HG02642 (cell line): ENCODE measurements around the gene CSRNP3.
"Not testable (repeated sequence)": the region's sequence is repeated elsewhere in the genome, so short reads cannot be mapped to it uniquely, and the experiment has no call there.

Experiments
- ATAC-seq: cut with Tn5 transposase; IDR thresholded peaks from one replicate; pipeline ENCODE4 v1.9.1; 2021; ENCODE audit warnings: mild to moderate bottlenecking; ENCODE audit not compliant: unreplicated experiment, poor library complexity

The CSRNP3 gene

DNA sequence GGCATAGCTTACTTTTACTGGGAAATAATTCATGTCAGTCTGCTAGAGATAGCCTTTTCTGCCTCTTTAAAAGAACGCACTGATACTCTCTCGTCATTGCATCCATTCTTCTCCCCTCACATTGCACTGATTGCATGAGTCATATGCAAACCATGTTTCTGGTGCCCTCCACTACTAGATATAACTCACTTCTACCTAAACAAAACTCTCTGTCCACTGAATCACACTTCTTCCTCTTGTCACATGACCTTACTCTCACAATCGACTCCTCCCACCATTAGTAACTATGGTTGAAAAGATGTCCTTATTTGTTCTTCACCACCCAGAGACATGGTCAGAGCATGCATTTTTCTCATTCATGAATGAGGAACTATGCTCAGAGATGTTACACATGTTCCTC, 158.0 kb downstream of the CSRNP3 start:
- no peak for ATAC-seq

DNA sequence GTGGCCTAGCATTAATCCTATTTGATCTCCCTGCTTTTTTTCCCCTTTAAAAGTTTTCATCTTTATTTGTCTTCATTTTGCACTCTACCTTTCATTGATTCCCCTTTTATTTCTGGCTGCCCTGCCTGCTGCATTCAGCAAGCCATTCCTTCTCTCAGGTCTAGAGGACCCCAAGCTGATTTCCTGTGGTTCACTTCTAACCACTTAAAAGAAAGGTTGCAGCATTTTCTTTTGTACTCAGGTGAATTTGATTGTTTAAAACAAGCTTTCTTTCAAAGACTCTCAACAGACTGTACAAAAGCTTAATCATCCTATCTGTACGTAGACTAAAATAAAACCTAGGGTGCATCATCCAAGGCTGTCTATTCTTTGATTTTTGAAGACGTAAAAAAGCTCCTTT, 160.3 kb downstream of the CSRNP3 start:
- no peak for ATAC-seq

DNA sequence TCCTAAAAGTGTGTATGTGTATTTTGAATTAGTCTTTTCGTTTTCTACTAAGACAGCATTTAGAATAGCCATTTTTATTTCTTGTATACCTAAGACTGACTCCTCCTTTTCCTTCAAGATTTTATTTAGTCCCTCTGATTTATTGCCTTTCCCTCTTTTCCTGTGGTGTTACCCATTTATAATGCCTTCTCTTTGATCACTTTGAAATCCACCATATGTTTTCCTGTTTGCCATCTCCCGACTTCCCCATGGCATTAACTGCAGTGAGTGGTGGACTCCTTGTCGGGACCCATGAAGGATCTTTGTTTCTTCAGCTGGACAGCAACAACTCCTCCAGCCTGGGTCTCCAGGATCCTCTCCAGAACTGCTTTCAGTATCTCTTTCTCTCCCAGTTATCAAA, 160.7 kb downstream of the CSRNP3 start:
- no peak for ATAC-seq

DNA sequence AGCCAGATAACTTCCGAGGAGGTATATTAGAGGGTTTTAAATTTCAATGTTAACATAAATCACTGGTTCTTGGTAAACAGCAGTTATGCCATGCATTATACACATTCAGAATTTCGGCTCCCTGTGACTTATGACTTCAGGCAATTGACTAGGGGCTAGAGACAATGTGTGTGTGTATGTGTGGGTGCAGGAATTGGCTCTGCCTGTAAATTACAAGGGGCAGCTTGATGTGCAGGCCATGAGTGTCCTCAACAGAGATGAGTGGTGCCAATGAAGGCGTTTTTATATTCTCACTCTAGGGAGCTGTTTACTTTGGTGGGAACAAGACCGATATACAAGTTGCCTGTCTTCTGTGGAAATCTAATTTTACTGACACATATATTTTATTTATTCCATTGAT, 161.6 kb downstream of the CSRNP3 start:
- ATAC-seq = no peak

DNA sequence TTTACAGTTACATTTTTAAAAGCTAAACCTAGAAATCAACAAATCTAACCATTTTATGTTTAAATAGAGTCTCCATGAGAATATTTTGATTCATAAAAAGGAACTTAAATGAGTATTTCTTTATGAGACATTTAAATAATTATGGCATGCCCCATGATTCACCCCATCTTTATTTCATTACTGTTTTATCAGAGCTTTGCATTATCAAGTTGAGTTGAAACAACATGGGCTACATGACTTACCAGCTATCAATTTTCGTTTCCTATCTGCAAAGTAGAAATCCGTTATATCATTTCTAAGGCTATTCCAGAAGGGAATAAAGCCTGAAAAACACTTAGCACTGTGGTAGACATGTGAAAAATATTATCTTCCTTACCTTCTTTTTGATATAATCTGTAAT, 163.1 kb downstream of the CSRNP3 start:
- ATAC-seq = no peak

DNA sequence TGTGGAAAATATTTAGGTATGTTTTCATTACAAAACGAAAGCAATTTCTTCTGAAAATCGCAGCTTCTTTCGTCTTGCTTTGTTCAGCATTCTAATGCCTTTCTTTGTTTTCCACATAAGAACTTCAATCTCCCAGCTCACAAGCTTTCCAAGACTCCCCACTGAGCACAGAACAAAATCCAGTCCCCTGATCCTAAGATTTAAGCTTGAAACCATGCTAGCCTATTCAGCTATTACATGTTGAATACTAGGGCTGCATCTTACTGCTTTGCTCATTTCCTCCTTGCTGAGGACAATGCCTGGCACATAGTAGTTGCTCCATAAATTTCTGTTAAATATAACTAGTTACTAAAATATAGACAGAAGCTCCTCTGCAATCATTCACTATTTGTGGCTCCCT, 163.9 kb downstream of the CSRNP3 start:
- no peak for ATAC-seq

DNA sequence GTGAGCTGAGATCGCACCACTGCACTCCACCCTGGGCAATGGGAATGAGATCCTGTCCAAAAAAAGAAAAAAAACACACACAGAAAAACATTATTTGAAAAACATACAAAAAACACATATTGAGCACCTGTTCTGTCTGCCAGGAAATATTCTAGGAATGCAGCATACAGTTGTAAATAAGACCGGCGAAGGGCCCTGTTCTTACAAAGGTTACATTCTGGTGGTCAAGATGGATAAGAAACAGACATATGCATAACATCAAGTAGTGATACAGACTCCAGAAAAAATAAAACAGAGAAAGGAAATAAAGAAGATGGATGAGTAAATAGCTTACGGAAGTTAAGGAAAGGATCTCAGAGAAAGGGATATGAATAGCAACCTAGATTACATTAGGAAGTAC, 164.8 kb downstream of the CSRNP3 start:
- no peak for ATAC-seq

DNA sequence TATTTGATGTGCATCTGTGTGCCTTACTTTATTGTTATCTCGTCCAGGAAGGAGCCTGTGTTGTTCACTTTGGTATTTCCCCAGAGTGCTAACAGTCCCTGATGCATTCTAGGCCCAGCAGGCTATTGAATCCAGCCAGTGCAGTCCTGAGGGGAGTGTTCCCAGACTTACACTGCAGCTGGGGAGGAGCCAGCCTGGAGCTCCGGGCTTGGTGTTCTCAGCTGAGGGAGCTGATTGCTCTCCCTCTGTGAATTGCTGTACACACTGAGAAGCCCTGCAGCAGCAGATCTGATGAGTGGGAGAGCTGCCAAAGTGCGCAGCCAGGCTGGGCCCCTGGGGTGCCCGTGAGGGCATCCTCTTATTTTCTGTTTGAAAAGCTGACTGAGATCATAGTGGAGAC, 165.4 kb downstream of the CSRNP3 start:
- ATAC-seq = no peak

DNA sequence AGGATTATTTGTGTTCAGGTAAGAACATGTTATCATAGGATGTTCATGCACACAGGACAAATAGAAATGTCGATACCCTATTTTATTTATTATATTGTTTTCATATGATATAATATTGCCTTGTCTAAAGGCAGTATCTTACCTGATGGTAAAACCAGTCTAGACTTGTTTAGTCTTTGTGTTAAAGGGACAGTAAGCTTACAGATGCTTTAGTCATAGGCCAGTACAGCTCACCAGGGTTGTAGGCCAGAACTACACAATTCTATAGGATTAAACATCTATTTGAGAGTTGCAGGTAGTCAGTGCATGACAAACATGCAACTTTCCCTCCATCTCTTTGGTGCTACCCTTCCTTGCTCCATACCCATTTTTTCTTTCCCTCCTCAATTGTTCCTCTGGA, 166.0 kb downstream of the CSRNP3 start:
- ATAC-seq = no peak

DNA sequence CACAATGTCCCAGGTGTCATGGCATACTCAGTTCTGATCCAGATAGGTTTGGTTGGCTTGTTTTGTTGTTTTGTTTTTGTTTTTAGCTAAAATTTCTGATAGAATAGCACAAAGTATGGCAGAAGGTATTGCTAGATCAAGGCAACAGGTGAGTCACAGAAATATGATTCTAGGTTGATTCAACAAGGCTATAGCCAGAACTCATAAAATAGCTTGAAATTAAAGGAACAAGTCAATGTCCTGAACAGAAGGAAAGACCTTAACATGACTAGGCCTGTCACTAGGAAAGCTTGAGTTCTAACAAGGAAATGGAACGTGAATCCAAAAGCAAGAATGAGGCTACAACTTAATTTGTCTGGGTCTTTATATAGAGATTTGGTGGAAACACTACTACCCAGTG, 167.5 kb downstream of the CSRNP3 start:
- ATAC-seq = no peak

DNA sequence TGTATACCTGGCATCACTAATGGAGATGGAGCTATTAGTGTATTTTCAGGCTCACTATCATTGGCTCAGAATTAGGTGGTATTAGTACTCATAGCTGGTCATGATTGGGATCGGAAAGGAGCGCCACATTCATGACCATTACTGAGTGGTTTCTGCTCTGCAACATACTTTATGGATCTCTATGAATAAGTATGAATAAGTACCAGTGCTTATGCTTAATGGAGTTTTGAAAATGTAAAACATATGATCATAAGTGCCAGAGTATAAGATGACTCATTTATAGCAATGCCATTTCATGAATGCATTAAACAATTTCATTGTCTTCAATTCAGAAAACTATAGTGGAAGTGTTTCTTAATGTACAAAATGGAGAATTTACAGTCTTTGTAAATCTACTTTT, 167.9 kb downstream of the CSRNP3 start:
- ATAC-seq = no peak

DNA sequence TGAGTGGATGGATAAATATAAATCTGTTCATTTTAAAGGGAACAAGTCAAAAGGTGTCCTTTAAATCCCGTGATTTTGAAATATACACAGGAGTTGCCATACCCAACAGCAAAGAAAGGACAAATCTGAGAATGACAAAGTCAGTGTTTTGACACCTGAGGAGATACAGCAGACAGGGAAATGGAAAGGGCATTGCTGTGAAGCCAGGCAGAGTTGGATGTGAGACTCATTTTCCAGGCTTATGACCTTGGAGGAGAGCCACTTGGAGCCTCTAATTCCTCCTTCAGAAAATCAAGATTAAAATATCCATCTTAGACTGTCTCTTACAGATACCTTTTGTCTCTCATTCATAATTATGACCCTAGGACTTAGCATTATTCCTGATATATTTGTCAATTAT, 170.0 kb downstream of the CSRNP3 start:
- ATAC-seq = no peak

DNA sequence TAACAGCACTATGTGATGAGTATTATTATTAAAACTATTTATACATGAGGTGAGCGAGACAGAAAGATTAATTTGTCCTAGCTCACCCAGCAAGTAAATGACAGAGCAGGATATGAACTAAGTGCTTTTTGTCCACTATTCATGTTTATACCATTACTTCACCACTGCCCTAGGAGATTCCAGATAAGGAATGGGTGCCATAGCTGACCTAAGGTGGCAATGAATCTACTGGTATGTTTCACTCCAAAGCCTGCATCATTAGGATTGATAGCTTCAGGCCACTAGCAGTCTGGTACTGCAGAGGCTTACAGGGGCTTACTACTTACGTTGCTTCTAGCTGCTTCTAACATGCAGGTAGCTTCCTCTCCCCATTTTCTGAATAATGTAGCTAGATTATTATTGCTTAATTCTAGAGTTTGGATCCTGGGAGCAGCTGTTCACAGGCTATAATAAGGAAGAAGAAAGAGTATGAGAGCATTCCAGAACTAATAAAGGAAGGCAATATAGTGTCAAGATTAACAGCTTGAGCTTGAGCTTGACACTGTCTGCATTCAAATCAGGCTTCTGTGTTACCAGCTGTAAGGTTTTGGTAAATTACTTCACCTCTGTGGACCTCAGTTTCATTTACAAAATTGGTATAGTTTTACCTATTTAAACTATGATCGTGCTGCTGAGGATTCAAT, 170.9 kb downstream of the CSRNP3 start:
- no peak for ATAC-seq

DNA sequence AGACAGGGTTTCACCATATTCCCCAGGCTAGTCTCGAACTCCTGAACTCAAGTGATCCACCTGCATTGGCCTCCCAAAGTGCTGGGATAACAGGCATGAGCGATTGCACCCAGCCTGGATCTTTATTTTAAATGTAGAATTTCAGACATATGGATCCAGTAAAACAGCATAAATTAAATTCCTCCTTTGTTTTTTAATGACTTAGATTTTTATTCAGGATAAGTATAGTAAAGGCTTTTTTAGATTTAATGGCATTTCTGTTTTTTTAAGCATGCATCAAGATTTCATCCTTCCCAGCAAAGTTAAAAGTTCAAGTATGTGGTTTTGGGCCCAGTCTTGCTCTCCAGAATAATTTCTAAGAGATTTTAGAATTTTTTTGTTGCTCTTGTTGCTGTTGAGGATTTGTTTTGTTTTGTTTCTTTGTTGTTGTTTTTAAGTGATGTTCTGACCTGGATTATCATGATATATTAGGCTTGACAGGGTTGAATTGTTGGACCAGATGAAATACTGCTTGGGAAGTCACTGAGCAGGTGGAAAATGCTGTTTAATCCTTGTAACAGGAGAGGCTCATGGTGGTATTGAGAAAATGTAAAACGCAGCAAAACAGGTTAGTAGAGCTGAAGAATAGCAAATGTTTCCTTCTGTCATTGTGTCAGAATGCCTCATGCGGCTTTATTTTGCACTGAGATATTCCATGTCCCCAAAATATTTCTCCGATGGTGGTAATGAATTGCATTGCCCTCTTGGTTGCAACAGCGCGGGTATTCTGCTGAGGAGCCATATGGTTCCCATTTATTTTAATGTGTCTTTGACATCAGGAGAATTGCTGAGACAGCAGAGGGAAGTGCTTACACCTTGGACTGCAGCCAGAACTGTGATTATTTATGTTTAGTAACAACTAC, 176.7 kb downstream of the CSRNP3 start:
- ATAC-seq = no peak

DNA sequence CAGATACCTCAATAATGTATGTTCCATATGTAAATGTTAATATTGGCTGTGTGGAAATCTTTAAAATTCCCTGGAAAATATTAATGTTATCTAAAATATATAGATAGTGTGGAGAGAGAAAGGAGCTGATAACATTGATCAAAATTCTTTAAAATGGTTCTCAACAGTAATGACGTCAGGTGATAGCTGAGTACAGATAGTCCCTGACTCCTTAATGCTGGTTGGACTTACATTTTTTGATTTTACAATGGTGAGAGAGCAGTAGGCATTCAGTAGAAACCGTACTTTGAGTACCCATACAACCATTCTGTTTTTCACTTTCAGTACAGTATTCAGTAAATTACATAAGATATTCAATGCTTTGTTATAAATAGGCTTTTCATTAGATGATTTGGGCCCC, 177.9 kb downstream of the CSRNP3 start:
- ATAC-seq = no peak

DNA sequence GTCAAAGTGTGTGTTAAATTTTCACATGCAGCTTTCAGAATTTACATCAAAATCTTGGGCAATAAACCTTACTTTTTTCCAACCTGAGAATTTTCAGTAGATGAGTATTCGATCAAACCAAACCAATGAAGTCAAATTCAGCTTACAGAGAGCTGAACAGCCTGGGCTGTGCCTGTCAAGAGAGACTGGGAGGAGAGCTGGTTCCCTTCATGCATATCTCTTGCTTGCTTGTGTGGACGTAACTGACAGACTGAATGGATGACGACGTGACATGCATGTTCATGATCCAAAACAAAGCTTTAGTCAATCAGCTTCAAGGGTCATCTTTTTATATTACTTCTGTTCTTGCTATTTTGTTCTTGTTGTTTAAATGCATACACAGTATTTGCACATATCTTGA, 179.3 kb downstream of the CSRNP3 start:
- ATAC-seq = no peak

DNA sequence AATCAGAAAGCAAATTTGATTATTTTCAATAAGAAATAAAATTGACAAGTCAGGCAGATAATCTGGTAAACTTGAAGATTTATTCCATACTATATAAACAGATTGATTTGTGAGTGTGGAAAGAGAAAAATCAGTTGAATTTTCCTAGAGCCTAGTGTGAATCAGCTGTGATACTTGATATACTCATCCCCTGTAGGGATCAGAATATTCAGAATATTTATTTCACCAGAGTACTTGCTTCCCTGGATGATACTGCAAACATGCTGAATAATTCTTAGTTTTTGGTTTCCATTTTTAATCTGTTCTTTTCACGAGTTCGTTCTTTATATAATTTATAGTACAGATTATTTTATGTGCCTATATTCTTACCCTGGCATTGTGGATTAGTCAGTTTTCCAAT, 181.7 kb downstream of the CSRNP3 start:
- ATAC-seq = no peak

DNA sequence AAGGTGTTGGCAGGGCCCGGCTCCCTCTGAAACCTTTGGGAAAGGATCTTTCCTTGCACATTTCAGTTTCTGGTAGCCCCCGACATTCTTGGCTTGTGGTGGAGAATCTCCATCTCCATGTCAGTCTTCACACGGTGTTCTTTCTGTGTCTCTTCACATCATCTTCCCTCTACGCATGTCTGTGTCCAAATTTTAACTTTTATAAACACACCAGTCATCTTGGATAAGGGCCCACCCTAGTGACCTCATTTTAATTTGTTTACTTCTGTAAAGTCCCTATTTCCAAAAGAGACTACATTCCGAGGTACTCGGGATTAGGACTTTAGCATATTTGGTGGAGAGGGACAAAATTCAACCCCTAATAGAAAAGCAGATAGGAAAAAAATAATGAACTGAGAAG, 186.2 kb downstream of the CSRNP3 start:
- no peak for ATAC-seq

DNA sequence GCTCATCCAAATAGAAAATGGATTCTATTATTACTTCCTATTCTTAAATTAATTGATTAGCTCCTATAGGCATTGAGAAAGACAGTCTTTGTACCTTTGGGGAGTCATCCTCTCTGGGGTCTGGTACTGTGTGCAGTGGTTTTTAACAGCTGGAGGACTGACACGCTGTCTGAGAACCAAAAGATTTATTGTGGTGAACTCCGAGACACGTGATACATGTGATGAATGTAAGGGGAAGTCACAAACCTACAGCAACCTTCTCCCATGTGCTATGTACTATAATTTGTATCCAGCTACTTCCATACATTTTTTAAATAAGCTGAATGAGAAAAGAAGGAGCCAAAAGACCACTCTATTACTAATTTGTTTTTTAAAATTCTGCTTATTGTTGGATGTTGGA, 190.9 kb downstream of the CSRNP3 start:
- ATAC-seq = no peak

DNA sequence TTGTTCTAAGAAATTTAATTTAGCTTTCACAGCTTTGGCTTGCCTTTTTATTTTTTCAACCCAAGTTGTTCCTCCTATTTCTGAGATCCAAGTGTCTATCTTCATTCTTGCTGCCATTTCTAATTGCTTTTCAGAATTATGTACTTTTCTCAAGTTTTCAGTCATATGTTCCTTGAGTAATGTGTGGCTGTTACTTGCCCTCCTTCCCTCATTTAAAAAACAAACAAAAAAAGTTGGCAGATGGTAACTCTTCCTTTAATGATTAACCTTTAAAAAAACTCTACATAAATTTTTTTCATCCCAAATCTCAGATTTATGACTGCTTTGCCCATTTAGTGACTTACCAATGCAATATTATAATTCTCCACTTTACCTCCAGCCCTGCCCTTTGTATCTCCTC, 193.2 kb downstream of the CSRNP3 start:
- no peak for ATAC-seq

DNA sequence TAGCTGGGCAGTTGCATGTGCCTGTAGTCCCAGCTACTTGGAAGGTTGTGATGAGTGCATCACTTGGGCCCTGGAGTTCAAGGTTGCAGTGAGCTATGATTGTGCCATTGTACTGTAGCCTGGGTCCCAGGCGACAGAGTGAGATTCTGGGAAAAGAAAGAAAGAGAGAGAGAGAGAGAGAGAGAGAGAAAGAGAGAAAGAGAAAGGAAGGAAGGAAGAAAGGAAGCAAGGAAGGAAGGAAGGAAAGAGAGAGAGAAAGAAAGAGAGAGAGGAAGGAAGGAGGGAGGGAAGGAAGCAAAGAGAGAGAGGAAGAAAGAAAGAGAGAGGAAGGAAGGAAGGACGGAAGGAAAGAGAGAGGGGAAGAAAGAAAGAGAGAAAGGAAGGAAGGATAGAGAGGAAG, 196.1 kb downstream of the CSRNP3 start:
- ATAC-seq = no peak

DNA sequence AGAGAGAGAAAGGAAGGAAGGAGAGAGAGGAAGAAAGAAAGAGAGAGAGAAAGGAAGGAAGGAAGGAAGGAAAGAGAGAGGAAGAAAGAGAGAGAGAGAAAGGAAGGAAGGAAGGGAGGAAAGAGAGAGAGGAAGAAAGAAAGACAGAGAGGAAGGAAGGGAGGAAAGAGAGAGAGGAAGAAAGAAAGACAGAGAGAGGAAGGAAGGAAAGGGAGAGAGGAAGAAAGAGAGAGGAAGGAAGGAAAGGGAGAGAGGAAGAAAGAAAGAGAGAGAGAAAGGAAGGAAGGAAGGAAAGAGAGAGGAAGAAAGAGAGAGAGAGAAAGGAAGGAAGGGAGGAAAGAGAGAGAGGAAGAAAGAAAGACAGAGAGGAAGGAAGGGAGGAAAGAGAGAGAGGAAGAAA, 196.6 kb downstream of the CSRNP3 start:
- not testable (repeated sequence) for ATAC-seq
